HG03565 (cell line): ENCODE data around the gene CELF2.

ENCODE experiments used
- ATAC-seq: cut with Tn5 transposase; IDR thresholded peaks from one replicate; pipeline ENCODE4 v1.9.1; 2021; ENCODE audit warnings: mild to moderate bottlenecking, moderate library complexity; ENCODE audit not compliant: unreplicated experiment

The CELF2 gene

DNA sequence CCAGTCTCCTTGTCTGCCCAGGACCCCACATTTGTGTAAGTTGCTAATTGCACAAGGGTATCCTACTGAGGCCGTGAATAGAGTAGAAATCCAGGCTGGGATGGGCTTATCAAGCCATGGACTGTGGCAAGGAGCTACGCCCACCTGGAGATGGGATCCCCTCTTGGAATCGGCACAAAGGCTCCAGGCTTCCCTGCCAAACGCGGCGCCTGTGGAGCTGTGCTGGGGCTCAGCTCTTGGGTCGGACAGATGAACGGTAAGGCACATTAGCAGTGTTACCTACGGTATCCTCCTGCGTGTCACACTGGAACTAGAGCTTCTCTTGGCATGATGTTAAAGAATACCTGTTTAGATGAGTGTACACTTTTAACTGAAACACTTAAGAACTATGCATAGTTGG is 196.7 kb downstream of the CELF2 start:
- ATAC-seq, result no peak

DNA sequence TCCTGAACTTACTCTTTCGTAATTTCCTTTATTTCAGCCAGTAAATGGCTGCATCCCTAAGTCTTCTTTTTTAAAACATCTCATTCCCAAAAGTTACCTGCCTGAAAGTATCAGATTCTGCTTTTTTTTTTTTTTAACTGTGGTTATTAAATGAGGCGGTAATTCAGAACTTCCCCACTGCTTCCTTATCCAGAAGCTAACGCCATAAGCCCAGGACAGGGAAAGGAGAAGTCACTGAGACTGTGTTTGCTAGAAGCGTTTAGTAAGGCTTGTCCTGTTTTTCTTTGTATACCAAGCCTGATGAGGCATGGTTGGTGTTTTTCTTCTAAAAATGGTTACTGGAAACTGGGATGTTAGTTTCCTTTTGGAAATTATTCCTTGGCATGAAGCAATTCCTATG is 197.8 kb downstream of the CELF2 start:
- ATAC-seq, result no peak

DNA sequence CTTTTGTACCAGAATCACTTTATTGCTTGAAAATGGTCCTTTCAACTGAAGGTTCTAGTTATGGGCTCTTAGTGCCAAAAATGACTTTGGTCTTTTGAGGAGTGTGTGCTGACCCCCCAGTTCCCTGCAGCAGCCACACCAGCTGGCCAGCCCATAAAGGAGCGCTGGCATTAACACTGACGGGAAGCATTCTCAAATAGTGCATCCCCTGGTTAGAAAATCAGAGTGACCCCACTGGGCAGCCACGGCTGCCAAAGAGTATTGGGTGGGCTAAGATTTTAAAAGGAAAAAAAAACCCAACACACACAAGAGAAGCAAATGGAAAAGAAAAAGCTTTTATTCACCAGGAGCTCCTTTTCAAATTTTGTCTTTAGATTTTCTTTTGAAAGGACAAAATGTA is 199.8 kb downstream of the CELF2 start:
- ATAC-seq, result no peak

DNA sequence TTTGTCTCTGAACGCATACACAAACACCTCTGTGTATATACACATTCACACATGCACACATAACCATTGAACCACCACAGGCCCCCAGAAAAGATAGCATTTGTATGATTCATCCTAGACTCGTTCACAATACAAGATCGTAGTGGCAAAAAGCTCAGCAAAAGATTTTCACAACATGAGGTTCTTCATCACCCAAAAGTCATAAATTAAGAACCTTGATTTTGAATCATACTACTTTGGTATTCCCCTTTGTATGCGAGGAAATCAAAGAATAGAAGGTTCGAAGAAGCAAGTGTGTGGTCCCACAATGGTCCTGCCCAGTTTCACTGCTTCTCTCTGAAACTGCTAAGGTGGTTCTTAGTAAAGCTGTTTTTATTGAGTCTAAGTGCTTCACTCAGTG is 200.7 kb downstream of the CELF2 start:
- no peak for ATAC-seq

DNA sequence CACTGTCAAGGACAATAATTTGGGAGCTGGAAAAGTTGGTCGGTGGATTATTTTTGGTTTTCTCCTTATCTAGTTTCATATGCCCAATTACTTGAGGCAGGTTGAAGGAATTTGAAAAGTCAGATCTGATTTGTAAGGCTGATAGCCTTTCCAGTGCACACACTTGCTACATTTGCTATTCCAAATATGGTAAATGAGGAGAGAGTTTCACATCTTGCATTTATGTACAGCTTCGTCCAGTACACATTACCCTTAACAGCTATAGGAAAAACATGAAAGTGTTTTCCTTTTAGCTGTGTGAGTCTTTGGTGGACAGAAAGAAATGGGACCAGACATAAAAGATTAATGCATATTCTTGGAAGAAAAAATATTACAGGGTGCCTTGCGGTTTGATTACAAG is 201.8 kb downstream of the CELF2 start:
- ATAC-seq, result no peak

DNA sequence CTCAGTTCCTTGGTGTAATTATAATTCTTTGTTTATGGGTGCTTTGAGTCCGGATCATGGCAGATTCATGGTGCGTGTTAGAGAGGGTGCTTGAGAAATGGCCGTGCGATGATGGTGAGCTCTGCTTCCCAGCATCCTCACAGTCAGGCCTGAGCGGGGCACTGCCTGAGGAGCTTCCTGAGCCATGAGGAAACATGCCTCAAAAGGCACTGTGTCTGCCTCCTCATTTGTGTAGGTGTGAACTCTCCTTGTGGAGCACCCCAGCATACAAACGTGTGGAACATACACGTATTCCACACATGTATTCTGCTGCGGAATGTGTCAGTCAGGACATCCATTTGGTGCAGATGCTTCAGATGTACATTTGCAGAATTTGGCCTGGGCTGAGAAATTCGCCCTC is 205.4 kb downstream of the CELF2 start:
- ATAC-seq, result no peak

DNA sequence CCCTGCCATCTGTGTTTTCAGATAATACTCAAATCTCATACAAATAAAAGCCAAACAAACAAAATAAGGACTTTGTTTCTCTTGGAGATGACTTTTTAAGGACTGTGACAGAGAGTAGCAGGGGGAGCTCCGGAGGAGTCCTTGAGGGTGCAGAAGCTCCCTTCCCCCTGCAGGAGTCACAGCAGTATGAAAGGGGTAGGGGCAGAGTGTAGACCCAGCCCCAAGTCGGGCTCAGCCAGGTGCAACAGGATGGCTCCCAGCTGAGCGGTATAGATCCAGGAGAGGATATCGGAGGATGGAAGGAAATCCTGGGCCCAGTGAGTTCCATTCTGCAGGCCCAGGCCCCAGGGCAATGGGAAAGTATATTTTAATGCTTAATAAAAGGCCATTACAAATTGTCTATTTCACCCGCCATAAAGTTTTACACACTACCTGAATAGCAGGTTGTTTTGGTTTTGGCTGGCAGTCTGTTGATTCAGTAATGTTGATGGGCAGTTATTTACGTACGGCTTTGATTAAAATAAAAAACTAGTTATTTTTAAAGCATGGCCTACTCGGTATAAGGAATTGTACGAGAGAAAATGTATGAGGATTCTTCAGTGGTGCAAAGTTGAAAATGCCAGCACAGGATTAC is 206.0 kb downstream of the CELF2 start:
- ATAC-seq, result no peak

DNA sequence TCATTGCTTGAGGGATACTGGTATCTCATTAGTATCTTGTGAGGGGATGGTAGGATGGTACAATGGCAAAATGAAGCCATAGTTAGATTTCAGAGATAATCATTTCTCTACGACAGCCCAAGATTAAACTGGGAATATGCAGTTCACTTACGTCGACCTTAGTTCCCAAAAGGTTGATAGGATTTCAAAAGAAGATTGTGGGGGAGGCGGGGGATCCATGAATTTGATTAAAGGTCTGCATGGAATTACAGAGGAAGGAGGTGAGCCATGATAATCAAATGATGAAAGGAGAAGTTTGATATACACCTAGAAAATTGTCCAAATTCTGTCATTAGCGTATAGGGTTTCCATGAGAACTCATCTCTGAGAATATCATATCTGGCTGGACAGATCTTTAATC is 206.6 kb downstream of the CELF2 start:
- ATAC-seq, result no peak

DNA sequence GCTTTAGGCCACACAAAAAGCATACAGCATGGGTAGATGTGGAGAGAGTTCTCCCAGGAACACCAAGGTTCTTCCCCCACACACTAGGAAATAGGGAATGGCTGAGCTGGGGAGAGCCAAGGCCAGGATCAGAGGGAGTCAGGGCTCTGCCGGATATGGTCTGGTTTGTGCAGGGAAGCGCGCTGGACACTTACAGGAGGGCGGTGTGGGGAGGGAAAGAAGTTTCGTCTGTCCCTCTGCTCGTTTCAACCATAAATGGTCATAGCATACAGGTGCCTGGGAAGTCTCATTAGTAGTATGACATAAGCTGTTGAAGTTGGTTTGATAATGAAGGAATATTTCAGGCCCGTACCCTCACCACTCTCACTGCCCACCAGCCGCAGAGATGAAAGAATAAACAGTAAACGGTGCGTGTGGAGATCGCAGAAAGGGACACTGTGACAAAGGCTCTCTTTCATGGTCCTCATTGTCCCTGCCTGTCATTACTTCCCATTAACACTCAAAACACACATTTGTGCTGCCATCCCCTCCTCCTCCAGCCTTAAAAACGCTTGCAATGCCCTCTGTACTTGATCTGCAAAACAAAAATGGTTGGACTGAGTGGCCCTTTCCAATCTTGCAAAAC is 207.2 kb downstream of the CELF2 start:
- ATAC-seq, result no peak

DNA sequence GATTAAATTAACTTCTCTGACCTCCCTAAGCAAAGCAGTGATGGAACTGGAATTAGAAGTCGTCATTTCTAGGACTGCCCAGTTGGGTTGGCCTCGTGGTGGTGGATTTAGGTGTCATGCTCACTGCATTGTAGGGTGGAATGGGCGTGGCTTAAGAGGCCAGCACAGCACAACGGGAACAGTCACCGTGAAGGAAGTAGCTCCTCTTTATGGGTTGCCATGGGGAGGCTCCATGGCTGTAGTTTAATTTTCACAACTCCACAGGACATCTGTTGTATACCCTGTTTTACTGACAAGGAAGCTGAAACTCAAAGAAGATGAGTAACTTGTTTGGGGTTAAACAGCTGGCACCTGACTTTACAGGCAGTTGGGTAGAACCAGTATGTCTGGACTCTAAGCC is 208.3 kb downstream of the CELF2 start:
- peak; percentile 39 for ATAC-seq

DNA sequence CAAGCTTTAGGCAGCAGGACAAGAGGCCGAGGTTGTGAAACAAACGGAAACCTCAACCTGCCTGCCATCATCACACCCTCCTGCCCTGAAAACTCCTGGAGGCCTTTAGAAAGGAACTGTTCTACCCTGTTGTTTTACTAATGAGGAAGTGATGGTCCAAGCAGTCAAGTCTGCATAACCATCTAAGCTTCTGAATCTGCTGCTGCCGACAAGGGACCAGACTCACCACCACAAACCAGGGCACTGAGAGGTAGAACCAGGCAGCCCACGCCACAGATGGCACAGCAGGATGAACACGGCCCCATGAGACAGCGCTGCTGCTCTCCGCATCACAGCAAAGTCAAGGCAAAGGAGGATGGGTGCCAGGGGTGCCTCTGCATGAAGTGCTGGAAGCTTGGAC is 209.4 kb downstream of the CELF2 start:
- ATAC-seq, result peak; percentile 24

DNA sequence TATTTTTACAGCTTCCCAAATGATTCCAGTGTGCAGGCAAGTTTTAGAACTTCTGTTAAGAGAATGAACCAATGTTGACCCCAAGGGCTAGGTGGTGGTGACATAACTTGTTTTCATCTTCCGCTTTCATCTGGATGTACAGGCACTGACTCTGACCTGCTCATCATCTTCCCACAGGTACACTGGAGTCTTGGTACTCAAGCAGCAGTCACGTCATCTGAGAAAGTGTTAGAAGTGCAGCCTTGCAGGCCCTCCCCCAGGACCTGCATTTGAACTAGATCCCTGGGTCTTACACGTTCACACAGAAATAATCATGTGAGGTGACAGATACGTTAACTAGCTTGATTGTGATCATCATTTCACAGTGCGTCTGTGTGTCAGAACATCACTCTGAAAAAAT is 212.2 kb downstream of the CELF2 start:
- ATAC-seq, result no peak

DNA sequence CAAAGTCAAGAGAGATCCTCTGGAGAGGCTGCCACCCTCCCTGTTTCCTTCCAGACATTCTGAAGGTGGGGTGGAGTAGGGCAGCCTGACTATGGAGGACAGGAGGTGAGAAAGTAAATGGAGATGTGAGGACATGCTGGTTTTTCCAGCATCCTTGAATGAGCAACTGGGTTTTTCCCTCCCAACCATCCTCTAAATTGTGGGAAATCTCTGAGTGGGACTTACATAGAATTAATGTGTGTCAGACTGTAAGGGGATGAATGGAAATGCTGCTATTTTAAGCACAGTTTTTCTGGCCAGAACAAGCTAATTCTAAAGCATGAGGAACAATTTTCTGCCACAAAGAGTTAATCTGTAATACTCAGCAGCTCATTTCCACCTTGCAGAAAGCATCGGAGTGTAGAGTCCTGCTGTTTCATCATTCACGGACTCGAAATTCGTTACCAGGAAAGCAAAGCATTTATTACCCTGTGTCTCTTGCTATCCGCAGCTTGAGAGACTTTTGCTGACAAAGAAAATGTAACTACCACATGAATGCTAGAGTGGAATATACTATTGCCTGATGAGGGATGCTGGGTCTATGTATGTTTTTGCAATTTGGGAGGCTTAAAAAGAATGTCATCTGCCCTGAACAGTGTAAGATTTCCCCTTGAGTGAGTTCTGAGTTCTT is 213.0 kb downstream of the CELF2 start:
- ATAC-seq, result no peak

DNA sequence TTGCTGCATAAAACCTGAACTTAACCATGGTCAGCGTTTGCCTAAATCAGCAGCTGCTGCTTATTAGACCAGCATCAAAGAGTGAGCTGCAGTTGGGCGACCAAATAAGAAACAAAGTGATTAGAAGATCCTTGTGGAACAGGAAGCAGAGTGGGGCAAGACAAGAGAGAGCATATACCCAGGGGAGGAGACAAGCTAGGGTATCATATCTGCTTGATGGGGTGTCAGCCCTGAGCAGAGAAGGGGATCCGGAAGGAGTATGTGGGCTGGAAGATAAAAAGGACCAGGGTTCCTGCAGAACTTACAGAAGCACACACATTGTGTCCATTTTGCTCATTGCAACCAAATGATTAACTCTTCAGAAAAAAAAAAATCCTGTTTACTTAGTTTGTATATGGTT is 213.6 kb downstream of the CELF2 start:
- ATAC-seq, result no peak

DNA sequence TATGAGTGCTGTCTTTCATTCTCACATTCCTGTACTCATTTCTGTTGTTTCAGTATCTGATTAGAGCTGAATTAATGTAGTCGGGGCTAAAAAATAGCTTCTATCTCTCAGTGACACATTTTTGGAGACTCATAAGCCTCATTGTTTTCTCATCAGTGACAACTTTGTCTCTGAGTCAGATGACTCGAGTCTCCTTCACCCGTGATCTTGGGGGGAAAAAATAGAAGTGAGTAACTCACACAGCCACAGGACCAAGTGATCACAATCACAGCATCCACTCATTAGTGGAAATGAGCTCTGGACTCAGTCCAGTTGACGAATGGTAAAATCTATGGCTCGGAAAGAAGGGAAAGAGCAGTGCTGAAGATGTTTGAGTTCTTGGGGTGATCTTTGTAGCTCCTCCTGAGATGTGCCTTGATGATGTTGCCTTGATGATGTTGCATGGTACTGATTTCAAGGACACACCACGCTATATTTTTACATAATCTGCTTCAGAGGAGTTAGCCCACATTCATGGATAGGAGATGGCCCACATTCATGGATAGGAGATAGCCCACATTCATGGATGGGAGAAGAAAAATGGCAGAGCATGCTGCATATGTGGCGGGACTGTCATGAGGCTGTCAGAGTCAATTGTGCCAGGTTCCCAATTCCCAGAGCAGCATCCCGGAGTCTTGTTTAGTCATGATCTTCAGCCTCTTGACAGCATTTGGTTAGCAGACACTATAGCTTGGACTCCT is 214.7 kb downstream of the CELF2 start:
- no peak for ATAC-seq

DNA sequence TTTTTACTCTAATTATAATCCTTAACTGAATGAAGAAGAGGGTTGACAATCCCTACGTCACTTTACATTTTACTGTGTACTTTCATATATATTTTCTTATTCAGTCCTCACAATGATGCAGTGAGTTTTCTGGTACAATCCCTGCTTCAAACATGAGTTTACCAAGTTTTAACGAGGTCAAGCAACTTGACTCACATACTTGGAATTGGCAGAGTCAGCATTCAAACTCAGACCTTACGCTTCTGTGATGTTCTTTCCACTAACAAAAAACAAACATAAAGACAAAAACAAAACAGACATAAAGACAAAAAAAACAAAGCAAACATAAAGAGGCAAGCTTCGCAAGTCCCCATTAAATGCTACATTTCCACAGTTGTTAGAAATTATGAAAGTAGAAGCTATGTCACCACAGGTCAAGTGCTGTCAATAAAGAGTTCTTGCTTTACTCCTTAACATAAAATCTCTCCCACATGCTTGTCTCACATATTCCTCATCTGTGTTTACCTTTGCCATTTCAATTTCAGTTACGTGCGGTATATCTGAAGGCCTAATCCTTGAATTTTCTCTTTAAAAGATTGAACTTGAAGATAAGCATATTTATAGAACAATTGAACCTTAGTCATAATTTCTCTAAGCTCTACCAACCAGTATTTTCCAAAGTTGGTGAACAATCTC is 217.3 kb downstream of the CELF2 start:
- ATAC-seq, result no peak

DNA sequence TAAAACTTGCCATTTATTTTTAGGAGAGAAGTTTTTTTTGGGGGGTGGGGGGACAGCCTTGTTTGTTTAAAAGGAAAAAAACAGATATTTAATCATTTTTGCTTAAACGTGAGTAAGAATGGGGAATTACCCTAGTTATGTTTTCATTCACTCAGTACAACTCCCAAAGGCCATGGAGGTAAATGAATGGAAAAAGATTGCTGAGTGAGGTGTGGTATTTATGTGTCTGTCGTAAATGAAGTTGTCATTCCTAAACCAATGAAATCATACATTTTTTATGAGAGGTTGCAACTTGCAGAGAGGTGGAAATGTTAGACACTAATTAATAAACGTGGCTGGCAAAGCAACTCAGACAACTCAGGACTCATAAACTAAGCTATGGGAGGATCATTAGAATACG is 218.1 kb downstream of the CELF2 start:
- ATAC-seq, result no peak

DNA sequence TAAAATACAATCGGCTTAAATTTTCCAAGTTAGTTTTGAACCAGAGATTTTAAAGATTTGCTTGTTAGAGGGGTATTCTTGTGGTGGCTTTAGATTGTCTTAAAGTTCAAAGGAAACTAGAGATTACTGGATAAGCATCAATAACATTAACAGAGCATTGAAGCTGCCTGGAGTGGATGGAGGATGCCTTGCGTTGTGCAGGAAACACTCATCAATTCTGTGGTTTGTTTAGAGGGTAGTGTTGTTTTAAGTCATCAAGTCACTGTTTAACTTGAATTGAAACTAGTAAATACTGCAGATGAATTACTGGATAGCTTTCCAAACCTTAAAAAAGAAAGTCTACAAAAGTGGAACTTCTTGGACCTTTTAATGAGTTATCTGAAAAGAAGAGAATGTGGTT is 218.6 kb downstream of the CELF2 start:
- ATAC-seq, result peak; percentile 66

DNA sequence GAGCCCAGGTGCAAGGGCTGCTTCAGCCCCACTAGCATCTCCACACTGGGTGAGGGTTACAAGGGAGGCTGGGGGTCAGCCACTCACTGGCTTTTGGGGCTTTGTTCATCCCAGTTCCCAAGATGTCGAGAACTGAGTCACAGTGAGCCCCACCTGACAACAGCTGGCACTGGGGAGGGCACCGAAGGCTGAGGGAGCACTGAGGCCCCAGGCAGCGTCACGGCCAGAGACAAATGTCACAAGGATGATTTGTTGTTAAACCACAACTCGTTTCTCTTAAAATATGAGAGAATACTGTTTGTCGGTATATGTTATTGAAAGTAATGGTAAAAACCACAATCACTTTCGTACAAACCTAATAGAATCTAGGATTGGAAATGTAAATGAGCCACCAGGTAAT is 219.9 kb downstream of the CELF2 start:
- ATAC-seq, result peak; percentile 18

DNA sequence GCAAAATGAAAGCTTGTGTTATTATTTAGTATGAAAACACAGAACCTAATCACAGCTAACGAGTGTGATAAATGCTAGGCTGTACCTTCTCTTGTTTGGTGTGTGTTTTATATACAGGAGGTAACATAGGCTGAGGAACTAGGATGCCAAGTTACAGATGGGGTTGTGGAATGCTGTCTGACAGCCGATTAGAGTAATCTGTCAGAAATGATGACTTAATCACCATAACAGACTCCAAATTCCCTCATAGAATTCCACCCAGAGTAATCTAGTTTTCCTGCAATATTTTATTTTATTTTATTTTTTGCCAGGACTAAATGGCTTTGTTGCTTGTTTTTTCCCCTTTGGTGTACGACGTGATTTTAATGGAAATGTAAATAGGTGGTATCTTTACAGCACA is 221.2 kb downstream of the CELF2 start:
- no peak for ATAC-seq

DNA sequence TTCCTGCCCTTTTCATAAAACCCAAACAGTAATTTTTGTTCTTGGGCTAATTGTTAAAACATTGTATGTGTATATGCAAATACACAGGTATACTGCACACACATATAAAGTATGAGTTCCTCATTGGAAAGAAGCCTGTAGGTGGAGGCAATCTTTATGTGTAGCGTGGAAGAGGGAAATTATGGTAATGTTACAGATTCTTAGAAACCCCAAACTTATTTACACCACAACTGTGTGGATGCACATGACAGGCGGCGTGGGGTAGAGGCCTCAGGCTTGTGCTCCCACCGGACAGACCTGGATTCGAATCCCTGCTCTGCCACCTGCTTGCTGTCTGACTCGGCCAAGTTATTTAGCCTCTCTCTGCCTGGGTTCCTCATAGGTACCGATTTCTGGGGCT is 223.0 kb downstream of the CELF2 start:
- no peak for ATAC-seq
